ENCODE results near the gene TMEM98.
"Not testable (repeated sequence)": the region's sequence is repeated elsewhere in the genome, so short reads cannot be mapped to it uniquely, and the experiment has no call there.

The TMEM98 gene

DNA sequence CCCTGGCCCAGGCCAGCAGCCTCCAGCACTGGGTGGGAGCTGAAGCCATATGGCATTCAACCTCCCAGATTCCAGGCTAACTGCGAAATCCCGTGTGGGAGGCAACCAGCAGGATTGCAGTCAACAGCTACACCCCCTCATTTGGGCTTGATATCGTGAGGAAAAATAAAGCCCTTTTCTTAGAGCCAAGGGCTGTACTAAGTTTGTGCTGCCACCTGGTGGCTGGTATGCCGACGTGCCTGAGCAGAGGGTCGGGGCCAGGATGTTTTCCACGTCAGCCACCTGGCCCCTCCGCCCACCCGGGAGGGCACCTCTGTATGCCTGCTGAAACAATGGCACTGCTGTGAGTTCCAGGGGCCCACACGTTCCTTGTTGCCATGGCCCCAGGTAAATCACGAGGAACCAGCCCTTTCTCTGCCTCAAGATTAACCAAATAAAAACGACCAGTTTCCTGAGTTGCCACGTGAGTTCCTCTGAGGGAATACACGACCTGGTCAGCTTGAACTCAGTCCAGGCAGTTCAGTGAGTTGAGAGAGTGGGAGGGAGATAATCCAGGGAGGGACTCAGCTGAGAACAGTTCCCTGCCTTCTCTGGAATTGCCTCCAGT lies 9.0 kb downstream of the TMEM98 start:
- peak; percentile 58 to 85 for DNase-seq (ENCODE audit: low spot score in 2 of 2)
- H3K4me3 ChIP-seq, result no peak overlapping the region
- H3K4me1 ChIP-seq, result no peaks in the 10 kb centered on the region
- H3K27me3 ChIP-seq (ENCODE audit: low read depth), result no peaks in the 10 kb centered on the region
- in situ Hi-C loops (cut with MboI; ENCODE audit: low sequenced_read_pairs), result no loop called here
- H3K9me3 ChIP-seq, result no peaks in the 10 kb centered on the region
- H3K36me3 ChIP-seq (replicated peaks), result peaks cover 40% of the 10 kb centered on the region

GRCh38 chr17:32940706-32941390 lies 12.9 kb downstream of the TMEM98 start:
- Histone ChIP-seq H3K4me1 (no peaks in the 10 kb centered on the region), H3K9me3 (no peaks in the 10 kb centered on the region), H3K36me3 (replicated peaks) (peaks cover 35% of the 10 kb centered on the region), H3K27me3 (ENCODE audit: low read depth) (no peaks in the 10 kb centered on the region), H3K4me3 (no peak overlapping the region)
- in situ Hi-C loops (cut with MboI; ENCODE audit: low sequenced_read_pairs), result no loop called here
- no peak for DNase-seq (ENCODE audit: low spot score in 2 of 2)

DNA sequence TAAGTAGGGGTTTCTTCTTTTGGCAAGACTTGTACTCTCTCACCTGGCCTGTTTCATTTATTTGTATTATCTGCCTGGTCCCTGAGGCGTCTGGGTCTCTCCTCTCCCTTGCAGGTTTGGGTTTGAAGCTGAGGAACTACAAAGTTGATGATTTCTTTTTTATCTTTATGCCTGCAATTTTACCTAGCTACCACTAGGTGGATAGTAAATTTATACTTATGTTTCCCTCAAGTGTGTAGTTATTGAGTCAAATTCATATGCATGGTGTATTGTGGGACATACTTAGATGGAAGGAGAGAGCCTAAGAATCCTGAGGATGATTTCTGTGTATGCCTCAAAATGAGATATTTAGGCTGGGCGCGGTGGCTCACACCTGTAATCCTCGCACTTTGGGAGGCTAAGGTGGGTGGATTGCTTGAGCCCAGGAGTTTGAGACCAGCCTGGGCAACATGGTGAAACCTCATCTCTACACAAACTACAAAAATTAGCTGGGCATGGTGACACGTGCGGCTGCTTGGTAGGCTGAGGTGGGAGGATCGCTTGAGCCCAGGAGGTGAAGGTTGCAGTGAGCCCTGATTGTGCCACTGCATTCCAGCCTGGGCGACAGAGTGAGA lies 13.6 kb downstream of the TMEM98 start:
- Histone ChIP-seq H3K4me3 (no peak overlapping the region), H3K27me3 (ENCODE audit: low read depth) (no peaks in the 10 kb centered on the region), H3K4me1 (no peaks in the 10 kb centered on the region), H3K36me3 (replicated peaks) (peaks cover 32% of the 10 kb centered on the region), H3K9me3 (no peaks in the 10 kb centered on the region)
- in situ Hi-C loops (cut with MboI; ENCODE audit: low sequenced_read_pairs), result no loop called here
- DNase-seq (ENCODE audit: low spot score in 2 of 2), result no peak

DNA sequence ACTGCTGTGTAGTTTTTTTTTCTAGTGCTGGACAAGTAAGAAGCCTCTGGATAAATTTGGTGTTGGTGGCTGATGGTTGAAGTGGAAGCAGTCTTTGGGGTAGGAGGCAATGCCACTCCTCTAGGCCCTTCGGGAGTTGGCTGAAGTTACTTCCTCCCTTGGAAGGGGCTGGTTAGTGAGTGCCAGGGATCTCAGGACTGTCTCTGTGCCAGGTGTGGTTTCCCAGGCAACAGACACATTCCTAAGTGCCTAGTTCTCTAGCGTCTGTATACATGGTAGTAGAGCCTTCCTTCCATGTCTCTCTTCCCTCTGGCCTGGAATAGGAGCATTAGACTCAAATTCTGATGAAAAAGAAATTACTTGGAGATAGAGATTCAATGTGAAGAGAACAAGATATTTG lies 15.3 kb downstream of the TMEM98 start:
- Histone ChIP-seq H3K4me1 (no peaks in the 10 kb centered on the region), H3K27me3 (ENCODE audit: low read depth) (no peaks in the 10 kb centered on the region), H3K9me3 (no peaks in the 10 kb centered on the region), H3K36me3 (replicated peaks) (peaks cover 17% of the 10 kb centered on the region), H3K4me3 (no peak overlapping the region)
- in situ Hi-C loops (cut with MboI; ENCODE audit: low sequenced_read_pairs), result no loop called here
- DNase-seq (ENCODE audit: low spot score in 2 of 2), result no peak

DNA sequence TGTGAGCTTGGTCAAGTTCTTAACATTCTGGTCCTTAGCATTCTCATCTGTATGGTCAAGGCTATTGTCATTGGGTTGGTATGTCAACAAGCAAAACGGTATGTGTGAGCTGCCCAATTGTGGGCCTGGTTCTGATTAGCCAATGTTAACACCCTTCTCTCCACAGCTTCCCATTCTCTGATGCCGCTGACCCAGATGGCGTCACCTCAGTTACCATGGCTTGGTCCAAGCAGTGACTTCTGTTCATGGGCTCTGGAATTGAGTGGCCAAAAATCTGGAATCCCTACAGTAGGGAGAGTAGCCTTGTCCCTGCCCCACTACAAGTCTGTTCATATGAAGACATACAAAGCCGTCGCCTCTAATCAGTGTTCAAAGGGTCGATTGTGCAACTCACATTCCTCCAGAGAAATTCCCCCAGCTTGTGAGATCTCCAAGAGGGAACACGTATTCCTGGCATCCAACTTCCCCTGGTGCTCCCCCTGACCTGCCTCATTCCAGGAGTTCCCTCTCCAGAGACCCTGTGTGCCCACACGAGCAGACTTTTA lies 15.8 kb downstream of the TMEM98 start:
- Histone ChIP-seq H3K36me3 (replicated peaks) (peaks cover 13% of the 10 kb centered on the region), H3K27me3 (ENCODE audit: low read depth) (peaks cover 5% of the 10 kb centered on the region), H3K4me1 (no peaks in the 10 kb centered on the region), H3K9me3 (no peaks in the 10 kb centered on the region; the same call in 1 of the 2 replicates), H3K4me3 (no peak overlapping the region)
- in situ Hi-C loops (cut with MboI; ENCODE audit: low sequenced_read_pairs), result no loop called here
- DNase-seq (ENCODE audit: low spot score in 2 of 2), result no peak

- DNase-seq (ENCODE audit: low spot score in 2 of 2), result no peak
- peaks cover 5% of the 10 kb centered on the region for H3K27me3 ChIP-seq (ENCODE audit: low read depth)
- no peaks in the 10 kb centered on the region for H3K4me1 ChIP-seq
- no peaks in the 10 kb centered on the region; the same call in 1 of the 2 replicates for H3K9me3 ChIP-seq
- in situ Hi-C loops (cut with MboI; ENCODE audit: low sequenced_read_pairs), result no loop called here
- no peak overlapping the region for H3K4me3 ChIP-seq
- peaks cover 11% of the 10 kb centered on the region for H3K36me3 ChIP-seq (replicated peaks)
These were observed 16.5 kb downstream of the TMEM98 start for GRCh38 chr17:32944248-32945020.

DNA sequence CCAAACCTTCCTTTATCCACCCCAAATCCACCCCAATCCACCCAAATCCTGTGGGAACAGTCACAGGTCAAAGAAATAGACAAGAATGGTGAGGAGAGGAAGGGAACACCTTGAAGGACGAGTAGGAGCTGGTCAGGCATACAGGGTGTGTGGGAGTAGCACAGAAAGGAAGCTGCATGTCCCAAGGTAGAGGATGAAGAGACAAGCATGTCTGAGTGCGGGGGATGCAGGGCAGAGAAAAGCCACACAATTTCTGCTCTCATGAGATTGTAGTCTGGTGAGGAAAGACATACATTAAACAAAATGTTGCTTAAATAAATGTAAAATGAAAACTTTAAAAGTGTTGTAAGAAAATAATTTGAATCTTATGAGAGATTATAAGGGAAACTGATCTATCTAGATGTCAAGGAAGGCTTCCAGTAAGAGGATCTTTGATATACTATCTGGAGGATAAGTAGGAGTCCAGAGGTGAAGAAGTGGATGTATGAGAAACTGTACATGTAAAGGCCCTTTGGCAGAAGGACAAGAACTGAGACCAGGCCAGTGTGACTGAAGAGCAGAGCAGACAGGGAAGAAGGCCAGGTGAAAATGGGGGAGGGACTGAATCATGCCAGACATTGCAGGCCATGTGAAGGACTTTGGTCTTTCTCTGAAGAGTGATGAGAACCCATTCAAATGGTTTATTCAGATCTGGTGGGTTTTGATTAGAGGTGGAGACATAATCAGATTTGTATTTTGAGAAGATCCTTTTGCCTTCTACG lies 18.6 kb downstream of the TMEM98 start:
- Histone ChIP-seq H3K27me3 (ENCODE audit: low read depth) (peaks cover 5% of the 10 kb centered on the region), H3K4me1 (no peaks in the 10 kb centered on the region), H3K9me3 (no peaks in the 10 kb centered on the region; the same call in 1 of the 2 replicates), H3K36me3 (replicated peaks) (peaks cover under 1% of the 10 kb centered on the region), H3K4me3 (no peak overlapping the region)
- in situ Hi-C loops (cut with MboI; ENCODE audit: low sequenced_read_pairs), result no loop called here
- no peak for DNase-seq (ENCODE audit: low spot score in 2 of 2)

- H3K4me3 ChIP-seq, result no peak overlapping the region
- no peaks in the 10 kb centered on the region for H3K36me3 ChIP-seq (replicated peaks)
- peaks cover 5% of the 10 kb centered on the region for H3K27me3 ChIP-seq (ENCODE audit: low read depth)
- in situ Hi-C loops (cut with MboI; ENCODE audit: low sequenced_read_pairs), result no loop called here
- no peaks in the 10 kb centered on the region; the same call in 1 of the 2 replicates for H3K9me3 ChIP-seq
- no peak for DNase-seq (ENCODE audit: low spot score in 2 of 2)
- no peaks in the 10 kb centered on the region for H3K4me1 ChIP-seq
These were observed 19.8 kb downstream of the TMEM98 start for GRCh38 chr17:32947736-32948135.

DNA sequence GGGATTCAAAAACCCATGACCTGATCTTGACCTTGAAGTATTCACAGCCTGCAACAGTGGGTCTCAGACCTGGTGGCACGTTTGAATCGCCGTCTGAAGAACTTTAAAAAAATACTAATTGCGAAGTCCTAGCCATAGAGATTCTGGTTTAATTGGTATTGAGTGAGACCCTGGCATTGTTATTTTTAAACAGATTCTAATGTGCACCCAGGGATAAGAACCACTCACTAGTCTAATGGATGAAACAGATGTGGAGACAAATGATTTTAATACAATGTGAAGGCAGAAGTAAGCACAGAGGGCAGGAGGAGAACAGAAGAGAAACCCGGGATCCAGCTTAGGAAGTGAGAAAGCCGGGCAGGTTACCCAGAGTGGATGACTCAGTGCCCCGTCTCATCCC lies 21.2 kb downstream of the TMEM98 start:
- Histone ChIP-seq H3K9me3 (no peaks in the 10 kb centered on the region; the same call in 1 of the 2 replicates), H3K4me3 (no peak overlapping the region), H3K27me3 (ENCODE audit: low read depth) (peaks cover 5% of the 10 kb centered on the region), H3K36me3 (replicated peaks) (no peaks in the 10 kb centered on the region), H3K4me1 (no peaks in the 10 kb centered on the region)
- in situ Hi-C loops (cut with MboI; ENCODE audit: low sequenced_read_pairs), result no loop called here
- DNase-seq (ENCODE audit: low spot score in 2 of 2), result no peak

DNA sequence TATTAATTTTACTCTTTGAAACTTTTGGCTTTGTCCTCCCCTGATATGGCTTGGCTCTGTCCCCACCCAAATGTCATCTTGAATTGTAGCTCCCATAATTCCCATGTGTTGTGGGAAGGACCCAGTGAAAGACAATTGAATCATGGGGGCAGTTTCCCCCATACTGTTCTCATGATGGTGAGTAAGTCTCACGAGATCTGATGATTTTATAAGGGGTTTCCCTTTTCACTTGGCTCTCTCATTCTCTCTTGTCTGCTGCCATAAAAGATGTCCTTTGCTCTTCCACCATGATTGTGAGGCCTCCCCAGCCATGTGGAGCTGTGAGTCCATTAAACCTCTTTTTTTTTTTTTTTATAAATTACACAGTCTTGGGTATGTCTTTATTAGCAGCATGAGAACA lies 24.5 kb downstream of the TMEM98 start:
- in situ Hi-C loops (cut with MboI; ENCODE audit: low sequenced_read_pairs); H3K4me1 ChIP-seq; H3K27me3 ChIP-seq (ENCODE audit: low read depth); H3K9me3 ChIP-seq; H3K36me3 ChIP-seq (replicated peaks); DNase-seq (ENCODE audit: low spot score in 2 of 2); H3K4me3 ChIP-seq: not testable (repeated sequence)

GRCh38 chr17:32953045-32953444 lies 25.1 kb downstream of the TMEM98 start:
- peaks cover 7% of the 10 kb centered on the region for H3K27me3 ChIP-seq (ENCODE audit: low read depth)
- H3K36me3 ChIP-seq (replicated peaks), result no peaks in the 10 kb centered on the region
- in situ Hi-C loops (cut with MboI; ENCODE audit: low sequenced_read_pairs), result no loop called here
- H3K4me1 ChIP-seq, result no peaks in the 10 kb centered on the region
- H3K9me3 ChIP-seq, result no peaks in the 10 kb centered on the region; the same call in 1 of the 2 replicates
- H3K4me3 ChIP-seq, result no peak overlapping the region
- DNase-seq (ENCODE audit: low spot score in 2 of 2), result no peak

GRCh38 chr17:32953857-32954256 lies 25.9 kb downstream of the TMEM98 start:
- H3K36me3 ChIP-seq (replicated peaks), result no peaks in the 10 kb centered on the region
- in situ Hi-C loops (cut with MboI; ENCODE audit: low sequenced_read_pairs), result no loop called here
- H3K4me1 ChIP-seq, result no peaks in the 10 kb centered on the region
- H3K27me3 ChIP-seq (ENCODE audit: low read depth), result peaks cover 2% of the 10 kb centered on the region
- no peak overlapping the region for H3K4me3 ChIP-seq
- no peak for DNase-seq (ENCODE audit: low spot score in 2 of 2)
- no peaks in the 10 kb centered on the region for H3K9me3 ChIP-seq

DNA sequence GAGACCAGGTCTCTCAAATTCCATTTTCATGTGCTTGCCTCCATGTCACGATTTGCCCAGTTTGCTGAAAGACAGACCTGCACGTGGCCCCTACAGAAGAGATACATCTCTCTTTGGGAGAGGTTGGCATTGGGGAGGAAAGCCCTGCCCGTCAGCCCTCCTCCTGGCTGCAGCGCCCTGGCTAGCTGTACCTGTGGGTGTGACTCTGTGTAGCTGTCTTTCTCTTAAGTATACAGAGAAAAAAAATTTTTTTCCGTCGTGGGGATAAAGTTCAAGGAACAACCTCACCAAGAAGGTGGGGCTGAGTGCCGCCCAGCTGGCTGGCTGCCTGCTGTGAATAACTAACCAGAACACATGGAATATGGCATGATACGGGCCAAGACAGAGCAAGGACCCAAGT lies 26.5 kb downstream of the TMEM98 start:
- H3K4me3 ChIP-seq, result no peak overlapping the region
- in situ Hi-C loops (cut with MboI; ENCODE audit: low sequenced_read_pairs), result no loop called here
- no peak for DNase-seq (ENCODE audit: low spot score in 2 of 2)
- no peaks in the 10 kb centered on the region for H3K4me1 ChIP-seq
- H3K36me3 ChIP-seq (replicated peaks), result no peaks in the 10 kb centered on the region
- H3K9me3 ChIP-seq, result no peaks in the 10 kb centered on the region
- peaks cover 2% of the 10 kb centered on the region for H3K27me3 ChIP-seq (ENCODE audit: low read depth)
